Natural killer cell (primary cell): Measurements from ENCODE around the gene SMARCAL1. TPM values are rescaled to one million over a fixed set of nuclear protein-coding genes. Genes with fewer than 3 reads are reported as not detected.

Experiments used
- ATAC-seq, 3 donors: fragments of 150-1000 bp in 2 of 3; fragments of 200-7000 bp in 1 of 3; cut with Tn5 transposase; 1 replicate in 1 of 3; 2 replicates in 2 of 3; pipeline ENCODE4 v1.10.0; 2021; ENCODE audit warnings: mild to moderate bottlenecking in 2 of 3, moderate library complexity in 2 of 3
- DNase-seq, 2 donors: peaks; one replicate each; pipeline versions ENCODE4 v3.0.0 to v3.0.0-alpha.2; 2013 to 2021; ENCODE audit warnings: mixed read lengths in 1 of 2
- H3K27ac ChIP-seq: one replicate; pipeline ENCODE4 v1.5.1; 2013; ENCODE audit warnings: mild to moderate bottlenecking, low read length
- H3K27me3 ChIP-seq: one replicate; pipeline ENCODE4 v1.6.1; 2013; ENCODE audit warnings: low read length; ENCODE audit not compliant: control insufficient read depth, insufficient read depth
- H3K36me3 ChIP-seq: one replicate; pipeline ENCODE4 v1.6.1; 2013; ENCODE audit warnings: low read length; ENCODE audit not compliant: control insufficient read depth, insufficient read depth
- H3K4me1 ChIP-seq: one replicate; pipeline ENCODE4 v1.6.1; 2013; ENCODE audit warnings: low read length; ENCODE audit not compliant: control insufficient read depth, insufficient read depth
- H3K4me3 ChIP-seq: one replicate; pipeline ENCODE4 v1.5.1; 2013; ENCODE audit warnings: low read length
- H3K9me3 ChIP-seq: one replicate; pipeline ENCODE4 v1.6.1; 2013; ENCODE audit warnings: low read length; ENCODE audit not compliant: control insufficient read depth, insufficient read depth
- H3K27ac Mint-ChIP-seq, 2 donors: one replicate each; pipeline ENCODE4 v1.8.0; 2022; ENCODE audit warnings: mild to moderate bottlenecking in 2 of 2, mixed read lengths in 2 of 2, moderate library complexity in 1 of 2
- H3K27me3 Mint-ChIP-seq, 2 donors: one replicate each; pipeline ENCODE4 v1.8.0; 2022; ENCODE audit warnings: low read depth in 2 of 2, mixed read lengths in 2 of 2
- H3K36me3 Mint-ChIP-seq: one replicate; pipeline ENCODE4 v1.8.0; 2022; ENCODE audit warnings: mixed read lengths
- H3K4me1 Mint-ChIP-seq, 2 donors: one replicate each; pipeline ENCODE4 v1.8.0; 2022; ENCODE audit warnings: mixed read lengths in 2 of 2
- H3K4me3 Mint-ChIP-seq: one replicate; pipeline ENCODE4 v1.8.0; 2022; ENCODE audit warnings: mild to moderate bottlenecking, moderate library complexity, mixed read lengths
- H3K9me3 Mint-ChIP-seq, 2 donors: one replicate each; pipeline ENCODE4 v1.8.0; 2022; ENCODE audit warnings: mixed read lengths in 2 of 2
- WGBS: methylation state at CpG from one replicate; pipeline ENCODE4 v1.1.7; 2013; ENCODE audit warnings: missing lambda C conversion rate; ENCODE audit not compliant: insufficient coverage; 5-methylcytosine and 5-hydroxymethylcytosine counted together
- intact Hi-C: fragments of 100-400 bp; cut with micrococcal nuclease; formaldehyde crosslinking; loops from one replicate; pipeline ENCODE4 v1.14.2; 2022
- total RNA-seq, 4 donors: library from RNA; stranded (reverse); fragments of 120-200 nt in 1 of 4; gene quantifications; one replicate each; pipeline versions ENCODE4 v1.2.3 to v1.2.4, GENCODE V29; 2013 to 2022
- TF ChIP-seq, protein P1 (sequence below): fragments of 200-600 bp; IDR thresholded peaks from one replicate; pipeline ENCODE4 v1.8.0; 2022; ENCODE audit warnings: antibody characterized with exemption

SMARCAL1 gene
- total RNA-seq, 3 donors from 2014 or later (not counting 1 experiment from before 2014, with no cell fraction given) = 18.7 to 25.6 (median 22.8) TPM

DNA sequence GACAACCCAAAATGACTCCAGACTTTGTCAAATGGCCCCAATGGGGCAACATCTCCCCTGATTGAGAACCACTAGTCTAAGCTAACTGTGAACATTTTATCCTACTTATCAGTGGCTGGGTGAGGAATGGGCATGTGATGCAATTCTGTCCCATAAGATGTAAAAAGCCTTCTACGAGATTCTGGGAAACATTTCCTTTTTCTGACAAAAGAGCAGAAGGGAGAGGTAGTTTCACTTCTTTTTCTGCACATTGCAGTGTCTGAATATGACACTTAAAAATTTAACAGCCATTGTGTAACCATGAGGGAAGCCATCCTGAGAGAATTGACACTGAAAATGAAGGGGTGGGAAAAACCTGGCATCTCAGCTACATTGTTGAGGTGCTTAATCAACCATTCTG is 22.7 kb upstream of the SMARCAL1 start:
- TF ChIP-seq, protein P1, sequence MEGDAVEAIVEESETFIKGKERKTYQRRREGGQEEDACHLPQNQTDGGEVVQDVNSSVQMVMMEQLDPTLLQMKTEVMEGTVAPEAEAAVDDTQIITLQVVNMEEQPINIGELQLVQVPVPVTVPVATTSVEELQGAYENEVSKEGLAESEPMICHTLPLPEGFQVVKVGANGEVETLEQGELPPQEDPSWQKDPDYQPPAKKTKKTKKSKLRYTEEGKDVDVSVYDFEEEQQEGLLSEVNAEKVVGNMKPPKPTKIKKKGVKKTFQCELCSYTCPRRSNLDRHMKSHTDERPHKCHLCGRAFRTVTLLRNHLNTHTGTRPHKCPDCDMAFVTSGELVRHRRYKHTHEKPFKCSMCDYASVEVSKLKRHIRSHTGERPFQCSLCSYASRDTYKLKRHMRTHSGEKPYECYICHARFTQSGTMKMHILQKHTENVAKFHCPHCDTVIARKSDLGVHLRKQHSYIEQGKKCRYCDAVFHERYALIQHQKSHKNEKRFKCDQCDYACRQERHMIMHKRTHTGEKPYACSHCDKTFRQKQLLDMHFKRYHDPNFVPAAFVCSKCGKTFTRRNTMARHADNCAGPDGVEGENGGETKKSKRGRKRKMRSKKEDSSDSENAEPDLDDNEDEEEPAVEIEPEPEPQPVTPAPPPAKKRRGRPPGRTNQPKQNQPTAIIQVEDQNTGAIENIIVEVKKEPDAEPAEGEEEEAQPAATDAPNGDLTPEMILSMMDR = no peak
- no peaks in the 10 kb centered on the region for H3K36me3 ChIP-seq
- no peaks in the 10 kb centered on the region for H3K27me3 ChIP-seq
- no peak overlapping the region for H3K27ac ChIP-seq
- ATAC-seq (no peak), DNase-seq (no peak)
- intact Hi-C loops = no loop called here
- peaks cover 8% of the 10 kb centered on the region in 2 donors for H3K27me3 Mint-ChIP-seq
- H3K4me3 ChIP-seq = no peak overlapping the region
- H3K9me3 ChIP-seq = no peaks in the 10 kb centered on the region
- H3K9me3 Mint-ChIP-seq = no peaks in the 10 kb centered on the region
- peaks cover 6 to 14% of the 10 kb centered on the region in 2 donors for H3K4me1 Mint-ChIP-seq
- peaks cover 4% of the 10 kb centered on the region for H3K4me1 ChIP-seq
- no peak overlapping the region for H3K27ac Mint-ChIP-seq
- H3K36me3 Mint-ChIP-seq = no peaks in the 10 kb centered on the region
- WGBS = 43% methylated on average over 1 of the region's 1 CpG
- no peak overlapping the region for H3K4me3 Mint-ChIP-seq

DNA sequence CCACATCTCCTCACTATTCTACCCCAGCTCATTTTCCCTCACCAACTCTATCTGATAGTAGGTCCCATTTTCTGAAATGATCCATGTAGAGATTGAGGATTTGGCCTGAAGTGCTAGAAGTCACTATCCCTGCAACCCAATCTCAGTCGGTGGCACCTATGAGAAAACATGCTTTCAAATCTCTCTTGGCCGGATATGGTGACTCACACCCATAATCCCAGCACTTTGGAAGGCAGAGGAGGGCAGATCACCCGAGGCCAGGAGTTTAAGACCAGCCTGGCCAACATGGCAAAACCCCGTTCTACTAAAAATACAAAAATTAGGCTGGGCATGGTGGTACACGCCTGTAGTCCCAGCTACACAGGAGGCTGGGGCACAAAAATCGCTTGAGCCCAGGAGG is 20.9 kb upstream of the SMARCAL1 start:
- H3K36me3 Mint-ChIP-seq = no peaks in the 10 kb centered on the region
- no peak for DNase-seq
- Histone ChIP-seq H3K27ac (no peak overlapping the region), H3K27me3 (no peaks in the 10 kb centered on the region), H3K9me3 (no peaks in the 10 kb centered on the region), H3K4me3 (no peak overlapping the region), H3K36me3 (no peaks in the 10 kb centered on the region), H3K4me1 (peaks cover 4% of the 10 kb centered on the region)
- no peak overlapping the region for H3K27ac Mint-ChIP-seq
- ATAC-seq = no peak
- no peak overlapping the region for H3K4me3 Mint-ChIP-seq
- H3K4me1 Mint-ChIP-seq = peaks cover 13 to 21% of the 10 kb centered on the region in 2 donors
- H3K9me3 Mint-ChIP-seq = no peaks in the 10 kb centered on the region
- H3K27me3 Mint-ChIP-seq = peaks cover 7 to 8% of the 10 kb centered on the region in 2 donors
- intact Hi-C loops = no loop called here
- TF ChIP-seq, protein P1 = no peak
- WGBS = 94% methylated on average over 6 of the region's 6 CpGs

DNA sequence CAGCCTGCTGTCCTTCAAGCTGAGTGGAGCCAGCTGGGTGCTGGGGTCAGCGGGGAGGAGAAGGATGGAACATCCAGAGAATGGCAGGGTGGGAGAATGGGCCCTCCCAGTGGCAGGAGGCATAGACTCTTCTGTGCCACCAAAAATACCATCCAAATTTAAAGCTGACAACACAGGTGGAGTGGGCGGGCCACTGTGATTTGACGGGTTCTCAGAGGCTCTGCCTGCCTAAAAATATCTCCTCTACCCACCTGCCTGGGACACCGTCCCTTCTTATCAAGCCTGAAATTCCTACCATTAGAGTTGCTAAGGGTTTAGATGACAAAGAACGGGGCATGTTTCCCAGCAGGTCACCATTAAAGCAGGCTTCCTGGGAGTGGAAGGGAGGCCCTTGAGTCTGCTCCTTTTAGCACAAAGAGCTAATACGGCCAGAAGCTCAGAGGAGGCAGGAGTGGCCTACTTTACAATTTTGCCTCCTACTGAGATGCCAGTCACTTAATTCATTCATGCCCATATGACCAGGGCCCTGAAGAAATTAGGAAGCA is 20.2 kb upstream of the SMARCAL1 start:
- Mint-ChIP-seq H3K4me3 (no peak overlapping the region), H3K36me3 (no peaks in the 10 kb centered on the region), H3K27me3 (peaks cover 7 to 8% of the 10 kb centered on the region in 2 donors), H3K27ac (no peak overlapping the region), H3K9me3 (no peaks in the 10 kb centered on the region), H3K4me1 (peaks cover 13 to 21% of the 10 kb centered on the region in 2 donors)
- ATAC-seq = no peak
- TF ChIP-seq, protein P1 = no peak
- Histone ChIP-seq H3K4me1 (peaks cover 4% of the 10 kb centered on the region), H3K27ac (no peak overlapping the region), H3K36me3 (no peaks in the 10 kb centered on the region), H3K9me3 (no peaks in the 10 kb centered on the region), H3K27me3 (no peaks in the 10 kb centered on the region), H3K4me3 (no peak overlapping the region)
- intact Hi-C loops = no loop called here
- 91% methylated on average over 5 of the region's 6 CpGs for WGBS
- no peak for DNase-seq
